ENCODE measurements around the gene CENPQ. TPM values are rescaled to one million over a fixed set of nuclear protein-coding genes. Genes with fewer than 3 reads are reported as not detected.

Gene CENPQ
- total and polyA plus RNA-seq, 2 of the 13 experiments (the other 11 are each of a cell fraction or from before 2014, with no cell fraction given) = 9.1 to 20.1 TPM

GRCh38 chr6:49522710-49523593 is 59.8 kb downstream of the CENPQ start (continued):
- no peak for TF ChIP-seq KIAA2018 (CRISPR knock-in tag; IDR thresholded peaks at IDR 0.05; ENCODE audit: borderline replicate concordance)
- TF ChIP-seq THAP11 (CRISPR knock-in tag; IDR thresholded peaks at IDR 0.05) = peak; percentile 69
- TF ChIP-seq MIER3 (CRISPR knock-in tag; IDR thresholded peaks at IDR 0.05; ENCODE audit: borderline replicate concordance) = peak; percentile 92
- peak; percentile 84 for TF ChIP-seq ONECUT2 (CRISPR knock-in tag; IDR thresholded peaks at IDR 0.05)
- peak; percentile 51; the same call in 1 of the 2 replicates for TF ChIP-seq KMT2B (CRISPR knock-in tag; IDR thresholded peaks at IDR 0.05)
- 0 out of 2 replicates have a peak, but pooled peaks have one; percentile 43 for TF ChIP-seq ZNF879 (CRISPR knock-in tag; IDR thresholded peaks at IDR 0.05)
- peak; percentile 50; the same call in 1 of the 2 replicates for TF ChIP-seq NAIF1 (CRISPR knock-in tag; IDR thresholded peaks at IDR 0.05; ENCODE audit: borderline replicate concordance)
- TF ChIP-seq HHEX (CRISPR knock-in tag; IDR thresholded peaks at IDR 0.05) = peak; percentile 97
- TF ChIP-seq ZNF589 (CRISPR knock-in tag; conservative IDR thresholded peaks at IDR 0.05) = peak; percentile 86
- peak; percentile 61 for TF ChIP-seq MAX (IDR thresholded peaks at IDR 0.05)
- 0 out of 2 replicates have a peak, but pooled peaks have one; percentile 71 for TF ChIP-seq ZNF616 (CRISPR knock-in tag; IDR thresholded peaks at IDR 0.05; ENCODE audit: low read depth)
- TF ChIP-seq FOSL2 (CRISPR knock-in tag; IDR thresholded peaks at IDR 0.05) = peak; percentile 84
- TF ChIP-seq ZNF646 (CRISPR knock-in tag; IDR thresholded peaks at IDR 0.05) = peak; percentile 62; the same call in 1 of the 2 replicates
- TF ChIP-seq SOX5 (CRISPR knock-in tag; IDR thresholded peaks at IDR 0.05; ENCODE audit: borderline replicate concordance) = peak; percentile 97
